Measurements from ENCODE around the gene PCDHB3.
"Not testable (repeated sequence)": the region's sequence is repeated elsewhere in the genome, so short reads cannot be mapped to it uniquely, and the experiment has no call there.

PCDHB3 gene

DNA sequence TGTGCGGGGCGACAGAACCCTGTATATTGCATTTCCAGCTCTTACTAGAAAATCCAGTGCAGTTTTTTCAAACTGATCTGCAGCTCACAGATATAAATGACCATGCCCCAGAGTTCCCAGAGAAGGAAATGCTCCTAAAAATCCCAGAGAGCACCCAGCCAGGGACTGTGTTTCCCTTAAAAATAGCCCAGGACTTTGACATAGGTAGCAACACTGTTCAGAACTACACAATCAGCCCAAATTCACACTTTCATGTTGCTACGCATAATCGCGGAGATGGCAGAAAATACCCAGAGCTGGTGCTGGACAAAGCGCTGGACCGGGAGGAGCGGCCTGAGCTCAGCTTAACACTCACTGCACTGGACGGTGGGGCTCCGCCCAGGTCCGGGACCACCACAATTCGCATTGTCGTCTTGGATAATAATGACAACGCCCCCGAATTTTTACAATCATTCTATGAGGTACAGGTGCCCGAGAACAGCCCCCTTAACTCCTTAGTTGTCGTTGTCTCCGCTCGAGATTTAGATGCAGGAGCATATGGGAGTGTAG is 35.5 kb downstream of the PCDHB3 start:
- in situ Hi-C loops (cut with HindIII; ENCODE audit: low sequenced_read_pairs): no loop called here

DNA sequence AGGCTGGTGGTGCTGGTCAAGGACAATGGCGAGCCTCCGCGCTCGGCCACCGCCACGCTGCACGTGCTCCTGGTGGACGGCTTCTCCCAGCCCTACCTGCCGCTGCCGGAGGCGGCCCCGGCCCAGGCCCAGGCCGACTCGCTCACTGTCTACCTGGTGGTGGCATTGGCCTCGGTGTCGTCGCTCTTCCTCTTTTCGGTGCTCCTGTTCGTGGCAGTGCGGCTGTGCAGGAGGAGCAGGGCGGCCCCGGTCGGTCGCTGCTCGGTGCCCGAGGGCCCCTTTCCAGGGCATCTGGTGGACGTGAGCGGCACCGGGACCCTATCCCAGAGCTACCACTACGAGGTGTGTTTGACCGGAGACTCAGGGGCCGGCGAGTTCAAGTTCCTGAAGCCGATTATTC is 37.1 kb downstream of the PCDHB3 start:
- in situ Hi-C loops (cut with HindIII; ENCODE audit: low sequenced_read_pairs): not testable (repeated sequence)

DNA sequence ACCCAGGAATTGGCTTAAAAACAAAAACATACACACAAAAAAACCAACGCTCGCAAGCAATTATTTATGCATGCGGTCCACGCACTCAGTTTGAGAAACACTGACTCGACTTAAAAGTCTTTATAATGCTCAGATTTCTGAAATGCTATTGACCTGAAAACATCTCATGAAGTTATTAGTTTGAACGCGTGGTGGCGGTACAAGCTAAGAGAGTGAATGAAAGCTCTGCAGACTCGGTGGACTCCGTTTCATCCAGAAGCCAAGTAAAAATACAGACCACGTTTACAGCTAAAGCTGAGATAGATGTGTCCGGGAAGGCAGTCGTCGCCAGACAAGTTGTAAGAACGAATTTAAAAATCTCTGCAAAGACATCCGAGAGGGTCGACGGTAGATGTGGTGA is 49.5 kb downstream of the PCDHB3 start, which contains the start of gene PCDHB6:
Gene PCDHB6, plus strand, starts transcription at position 246 of the 400 bp plus-strand sequence. CDS start 201 bp downstream, outside the sequence.
- in situ Hi-C loops (cut with HindIII; ENCODE audit: low sequenced_read_pairs): no loop called here

DNA sequence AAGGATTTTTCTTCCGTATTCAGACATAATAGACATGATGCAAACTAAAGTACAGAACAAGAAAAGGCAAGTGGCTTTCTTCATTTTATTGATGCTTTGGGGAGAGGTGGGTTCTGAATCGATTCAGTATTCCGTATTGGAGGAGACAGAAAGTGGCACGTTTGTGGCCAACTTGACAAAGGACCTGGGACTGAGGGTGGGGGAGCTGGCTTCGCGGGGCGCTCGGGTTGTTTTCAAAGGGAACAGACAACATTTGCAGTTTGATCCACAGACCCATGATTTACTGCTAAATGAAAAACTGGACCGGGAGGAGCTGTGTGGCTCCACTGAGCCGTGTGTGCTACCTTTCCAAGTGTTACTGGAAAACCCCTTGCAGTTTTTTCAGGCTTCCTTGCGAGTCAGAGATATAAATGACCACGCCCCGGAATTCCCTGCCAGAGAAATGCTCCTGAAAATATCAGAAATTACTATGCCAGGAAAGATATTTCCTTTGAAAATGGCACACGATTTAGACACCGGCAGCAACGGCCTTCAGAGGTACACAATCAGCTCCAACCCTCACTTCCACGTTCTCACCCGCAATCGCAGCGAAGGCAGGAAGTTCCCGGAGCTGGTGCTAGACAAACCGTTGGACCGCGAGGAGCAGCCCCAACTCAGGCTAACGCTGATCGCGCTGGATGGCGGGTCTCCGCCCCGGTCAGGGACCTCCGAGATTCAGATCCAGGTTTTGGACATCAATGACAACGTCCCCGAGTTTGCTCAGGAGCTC is 50.1 kb downstream of the PCDHB3 start:
- in situ Hi-C loops (cut with HindIII; ENCODE audit: low sequenced_read_pairs): no loop called here

DNA sequence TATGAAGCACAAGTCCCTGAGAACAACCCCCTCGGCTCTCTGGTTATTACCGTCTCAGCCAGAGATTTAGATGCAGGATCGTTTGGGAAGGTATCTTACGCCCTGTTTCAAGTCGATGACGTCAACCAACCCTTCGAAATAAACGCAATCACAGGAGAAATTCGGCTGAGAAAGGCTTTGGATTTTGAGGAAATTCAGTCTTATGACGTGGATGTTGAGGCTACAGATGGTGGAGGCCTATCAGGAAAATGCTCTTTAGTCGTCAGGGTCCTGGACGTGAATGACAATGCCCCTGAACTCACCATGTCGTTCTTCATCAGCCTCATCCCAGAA is 50.7 kb downstream of the PCDHB3 start:
- in situ Hi-C loops (cut with HindIII; ENCODE audit: low sequenced_read_pairs): no loop called here

DNA sequence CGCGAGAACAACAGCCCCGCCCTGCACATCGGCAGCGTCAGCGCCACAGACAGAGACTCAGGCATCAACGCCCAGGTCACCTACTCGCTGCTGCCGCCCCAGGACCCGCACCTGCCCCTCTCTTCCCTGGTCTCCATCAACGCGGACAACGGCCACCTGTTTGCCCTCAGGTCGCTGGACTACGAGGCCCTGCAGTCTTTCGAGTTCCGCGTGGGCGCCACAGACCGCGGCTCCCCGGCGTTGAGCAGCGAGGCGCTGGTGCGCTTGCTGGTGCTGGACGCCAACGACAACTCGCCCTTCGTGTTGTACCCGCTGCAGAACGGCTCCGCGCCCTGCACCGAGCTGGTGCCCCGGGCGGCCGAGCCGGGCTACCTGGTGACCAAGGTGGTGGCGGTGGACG is 51.4 kb downstream of the PCDHB3 start:
- in situ Hi-C loops (cut with HindIII; ENCODE audit: low sequenced_read_pairs): not testable (repeated sequence)

DNA sequence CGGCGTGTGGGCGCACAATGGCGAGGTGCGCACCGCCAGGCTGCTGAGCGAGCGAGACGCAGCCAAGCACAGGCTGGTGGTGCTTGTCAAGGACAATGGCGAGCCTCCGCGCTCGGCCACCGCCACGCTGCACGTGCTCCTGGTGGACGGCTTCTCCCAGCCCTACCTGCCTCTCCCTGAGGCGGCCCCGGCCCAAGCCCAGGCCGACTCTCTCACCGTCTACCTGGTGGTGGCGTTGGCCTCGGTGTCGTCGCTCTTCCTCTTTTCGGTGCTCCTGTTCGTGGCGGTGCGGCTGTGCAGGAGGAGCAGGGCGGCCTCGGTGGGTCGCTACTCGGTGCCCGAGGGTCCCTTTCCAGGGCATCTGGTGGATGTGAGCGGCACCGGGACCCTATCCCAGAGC is 51.8 kb downstream of the PCDHB3 start:
- in situ Hi-C loops (cut with HindIII; ENCODE audit: low sequenced_read_pairs): not testable (repeated sequence)

Data from endothelial cell of hepatic sinusoid (primary cell).